Activated T-helper 1 cell treated with Interleukin-2 at 50 U/mL for 16 hours (primary cell): ENCODE measurements around the gene WDR18.

Experiments used
- DNase-seq: peaks from one replicate; pipeline ENCODE4 v3.0.0-alpha.2; 2020; ENCODE audit warnings: low read depth

WDR18 gene

GRCh38 chr19:984165-984967 is at the start of gene WDR18:
Gene WDR18 (plus strand): TSS chr19:984345. CDS start chr19:984354, 9 bp downstream.
- DNase-seq: peak; percentile 80

GRCh38 chr19:934865-935479 is 49.2 kb upstream of the WDR18 start:
- no peak for DNase-seq

GRCh38 chr19:936175-936546 is 48.0 kb upstream of the WDR18 start:
- DNase-seq: no peak

- no peak for DNase-seq
Observed at GRCh38 chr19:937259-937694, 46.9 kb upstream of the WDR18 start.

GRCh38 chr19:938233-938923 is 45.8 kb upstream of the WDR18 start:
- DNase-seq: no peak

- DNase-seq: no peak
Observed at GRCh38 chr19:939439-939838, 44.7 kb upstream of the WDR18 start.

- no peak for DNase-seq
Observed at GRCh38 chr19:939922-940321, 44.2 kb upstream of the WDR18 start.

- DNase-seq: peak; percentile 55
Observed at GRCh38 chr19:940591-941291, 43.4 kb upstream of the WDR18 start.

GRCh38 chr19:941292-942132 is 42.6 kb upstream of the WDR18 start:
- DNase-seq: no peak

- no peak for DNase-seq
Observed at GRCh38 chr19:942133-942645, 42.0 kb upstream of the WDR18 start.

- DNase-seq: no peak
Observed at GRCh38 chr19:943551-944170, 40.5 kb upstream of the WDR18 start.

- DNase-seq: no peak
Observed at GRCh38 chr19:944171-944567, 40.0 kb upstream of the WDR18 start.

- DNase-seq: no peak
Observed at GRCh38 chr19:944663-945241, 39.4 kb upstream of the WDR18 start.

- DNase-seq: no peak
Observed at GRCh38 chr19:945401-946252, 38.5 kb upstream of the WDR18 start.

- no peak for DNase-seq
Observed at GRCh38 chr19:947090-947706, 36.9 kb upstream of the WDR18 start.

GRCh38 chr19:947707-948539 is 36.2 kb upstream of the WDR18 start:
- DNase-seq: no peak

- no peak for DNase-seq
Observed at GRCh38 chr19:948842-949496, 35.2 kb upstream of the WDR18 start.
